Gastroesophageal sphincter (tissue), 4 donors: ENCODE data around the gene ELAVL4. TPM values are rescaled to one million over a fixed set of nuclear protein-coding genes. Genes with fewer than 3 reads are reported as not detected.

Source experiments
- ATAC-seq: fragments of 150-250 bp; one replicate; pipeline ENCODE4 v1.9.1; 2016; ENCODE audit warnings: mild to moderate bottlenecking, moderate library complexity
- H3K27ac ChIP-seq, 4 donors: fragments of 200-600 bp; sonication (generic) in 3 of 4; 1 replicate in 3 of 4; 2 replicates in 1 of 4; pipeline ENCODE4 v1.5.1; 2016 to 2019
- H3K27me3 ChIP-seq: fragments of 200-600 bp; sonication (generic); one replicate; pipeline ENCODE4 v1.5.1; 2019
- H3K36me3 ChIP-seq, 2 donors: fragments of 200-600 bp; sonication (generic); one replicate each; pipeline ENCODE4 v1.5.1; 2019; ENCODE audit warnings: control low read depth in 1 of 2
- H3K4me1 ChIP-seq, 3 donors: fragments of 200-600 bp; sonication (generic); 1 replicate in 2 of 3; 2 replicates in 1 of 3; pipeline ENCODE4 v1.5.1; 2016 to 2019; ENCODE audit warnings: control low read depth in 2 of 3
- H3K4me3 ChIP-seq, 2 donors: fragments of 200-600 bp; sonication (generic); one replicate each; pipeline ENCODE4 v1.5.1; 2019; ENCODE audit warnings: mild to moderate bottlenecking in 1 of 2, moderate library complexity in 1 of 2
- H3K9me3 ChIP-seq, 3 donors: fragments of 200-600 bp; sonication (generic); one replicate each; pipeline ENCODE4 v1.5.1; 2017 to 2019; ENCODE audit warnings: control low read depth in 2 of 3
- CTCF ChIP-seq, 4 experiments: fragments of 200-600 bp in 2 of 4; fragments of 450-650 bp in 2 of 4; sonication (generic) in 1 of 4; IDR thresholded peaks; one replicate each; pipeline ENCODE4 v1.5.1; 2017 to 2019; ENCODE audit warnings: antibody characterized with exemption in 4 of 4, mild to moderate bottlenecking in 2 of 4, moderate library complexity in 2 of 4
- EP300 ChIP-seq: sonication (generic); formaldehyde crosslinking; IDR thresholded peaks from one replicate; pipeline ENCODE4 v1.6.1; 2017; ENCODE audit warnings: antibody characterized with exemption, mild to moderate bottlenecking
- POLR2A ChIP-seq, 2 donors: fragments of 450-650 bp; IDR thresholded peaks; one replicate each; pipeline ENCODE4 v1.6.1; 2017; ENCODE audit warnings: antibody characterized with exemption in 2 of 2, mild to moderate bottlenecking in 2 of 2, moderate library complexity in 1 of 2
- POLR2AphosphoS5 ChIP-seq: sonication (generic); formaldehyde crosslinking; IDR thresholded peaks from one replicate; pipeline ENCODE4 v1.6.1; 2017; ENCODE audit warnings: antibody characterized with exemption
- WGBS, 2 donors: methylation state at CpG; one replicate each; pipeline ENCODE4 v1.1.5; 2018; ENCODE audit warnings: low coverage in 1 of 2; 5-methylcytosine and 5-hydroxymethylcytosine counted together
- total RNA-seq, 4 donors: library from RNA; depleted of rRNA; stranded (reverse); fragments of >200 nt; gene quantifications; one replicate each; pipeline ENCODE4 v1.1.0, GENCODE V29; 2016

The ELAVL4 gene
- total RNA-seq, 4 donors from 2014 or later: 0.23 to 2.4 (median 2.0) TPM; not detected in 1

GRCh38 chr1:50195205-50195604 is 86.5 kb downstream of the ELAVL4 start:
- no peak for ATAC-seq
- WGBS, 2 donors: 33 to 64% methylated on average over 1 to 2 of the region's 2 CpGs
- H3K9me3 ChIP-seq: no peaks in the 10 kb centered on the region
- TF ChIP-seq EP300: no peak
- no peak for TF ChIP-seq POLR2A (IDR thresholded peaks at IDR 0.05)
- no peak for TF ChIP-seq POLR2AphosphoS5
- TF ChIP-seq CTCF (IDR thresholded peaks at IDR 0.05): no peak
- no peaks in the 10 kb centered on the region for H3K4me1 ChIP-seq
- no peaks in the 10 kb centered on the region for H3K36me3 ChIP-seq
- no peak overlapping the region for H3K4me3 ChIP-seq
- H3K27ac ChIP-seq: no peak overlapping the region
- H3K27me3 ChIP-seq: peaks cover 31% of the 10 kb centered on the region

GRCh38 chr1:50196081-50196480 is 87.4 kb downstream of the ELAVL4 start:
- 30 to 43% methylated on average over 1 of the region's 1 CpG for WGBS, 2 donors
- H3K4me1 ChIP-seq: no peaks in the 10 kb centered on the region
- ATAC-seq: no peak
- peaks cover 39% of the 10 kb centered on the region for H3K27me3 ChIP-seq
- no peaks in the 10 kb centered on the region for H3K9me3 ChIP-seq
- no peak overlapping the region for H3K27ac ChIP-seq
- no peak for TF ChIP-seq POLR2AphosphoS5
- no peak for TF ChIP-seq CTCF (IDR thresholded peaks at IDR 0.05)
- TF ChIP-seq POLR2A (IDR thresholded peaks at IDR 0.05): no peak
- no peak for TF ChIP-seq EP300
- no peak overlapping the region for H3K4me3 ChIP-seq
- H3K36me3 ChIP-seq: no peaks in the 10 kb centered on the region

- ATAC-seq: no peak
- 49 to 56% methylated on average over 3 of the region's 3 CpGs for WGBS, 2 donors
- H3K9me3 ChIP-seq: no peaks in the 10 kb centered on the region
Measured at GRCh38 chr1:50197216-50197615, 88.5 kb downstream of the ELAVL4 start.

GRCh38 chr1:50208315-50208714 is 99.6 kb downstream of the ELAVL4 start:
- TF ChIP-seq POLR2A (IDR thresholded peaks at IDR 0.05): no peak
- Histone ChIP-seq H3K27ac (no peak overlapping the region), H3K4me1 (no peaks in the 10 kb centered on the region), H3K4me3 (no peak overlapping the region), H3K36me3 (no peaks in the 10 kb centered on the region), H3K27me3 (peaks cover 16% of the 10 kb centered on the region), H3K9me3 (no peaks in the 10 kb centered on the region)
- no peak for ATAC-seq
- WGBS, 2 donors: 0 to 45% methylated on average over 1 of the region's 2 CpGs

More at GRCh38 chr1:50197216-50197615, 88.5 kb downstream of the ELAVL4 start:
- Histone ChIP-seq H3K27ac (no peak overlapping the region), H3K36me3 (no peaks in the 10 kb centered on the region), H3K27me3 (peaks cover 48% of the 10 kb centered on the region), H3K4me1 (no peaks in the 10 kb centered on the region), H3K4me3 (no peak overlapping the region)
- TF ChIP-seq CTCF (IDR thresholded peaks at IDR 0.05) (no peak), POLR2AphosphoS5 (no peak), POLR2A (IDR thresholded peaks at IDR 0.05) (no peak), EP300 (no peak)

- no peak for TF ChIP-seq CTCF (IDR thresholded peaks at IDR 0.05)
- TF ChIP-seq EP300: no peak
- Histone ChIP-seq H3K9me3 (no peaks in the 10 kb centered on the region), H3K36me3 (no peaks in the 10 kb centered on the region), H3K27ac (no peak overlapping the region), H3K4me1 (no peaks in the 10 kb centered on the region), H3K4me3 (no peak overlapping the region), H3K27me3 (peaks cover 16% of the 10 kb centered on the region)
- WGBS, 2 donors: 38 to 50% methylated on average over 1 of the region's 1 CpG
- no peak for ATAC-seq
Measured at GRCh38 chr1:50208756-50209155, 100.0 kb downstream of the ELAVL4 start.

GRCh38 chr1:50209749-50210148 is 101.0 kb downstream of the ELAVL4 start:
- Histone ChIP-seq H3K4me3 (no peak overlapping the region), H3K27me3 (peaks cover 16% of the 10 kb centered on the region), H3K36me3 (no peaks in the 10 kb centered on the region), H3K9me3 (no peaks in the 10 kb centered on the region), H3K27ac (no peak overlapping the region), H3K4me1 (no peaks in the 10 kb centered on the region)
- TF ChIP-seq CTCF (IDR thresholded peaks at IDR 0.05) (no peak), POLR2AphosphoS5 (no peak), POLR2A (IDR thresholded peaks at IDR 0.05) (no peak), EP300 (no peak)
- no peak for ATAC-seq
- WGBS, 2 donors: 33 to 60% methylated on average over 1 of the region's 1 CpG
